GM12878 (cell line): ENCODE data around the gene PSMG3. TPM values are rescaled to one million over a fixed set of nuclear protein-coding genes. Genes with fewer than 3 reads are reported as not detected.

Source experiments
- ATAC-seq: fragments of 200-7000 bp; cut with Tn5 transposase; 3 replicates; pipeline ENCODE4 v1.9.1; 2020; ENCODE audit warnings: mild to moderate bottlenecking, moderate library complexity
- BruUV-seq: library from RNA; stranded (reverse); fragments of 400-500 nt; replicated peaks from 2 replicates; lab custom pipeline; 2021; lab: Mats Ljungman, UMichigan
- CTCF ChIA-PET: fragments of 300-600 bp; sonication (Branson Sonifier 250); formaldehyde crosslinking; extraction: SDS; loops from one replicate; lab custom pipeline; 2021; ENCODE audit warnings: inconsistent platforms; lab: Yijun Ruan, JAX
- POLR2A ChIA-PET: fragments of 350-600 bp; formaldehyde crosslinking; extraction: SDS; loops from one replicate; lab custom pipeline; 2021; ENCODE audit warnings: inconsistent platforms; lab: Charles Lee
- RAD21 ChIA-PET: fragments of 300-600 bp; sonication (Branson Sonifier 250); formaldehyde crosslinking; loops from one replicate; lab custom pipeline; 2023; ENCODE audit warnings: antibody characterized with exemption; ENCODE audit not compliant: unreplicated experiment; lab: Charles Lee
- SMC1A ChIA-PET: fragments of 300-600 bp; sonication (Branson Sonifier 250); formaldehyde crosslinking; loops from one replicate; lab custom pipeline; 2023; ENCODE audit not compliant: unreplicated experiment, uncharacterized antibody; lab: Charles Lee
- DNase-seq: peaks from one replicate; pipeline ENCODE4 v3.0.0-alpha.2; 2011; ENCODE audit warnings: low read depth, low spot score
- FAIRE-seq: peaks from 3 replicates; lab custom pipeline; 2011; peaks lifted over from hg19 to GRCh38; lab: Jason Lieb, UNC
- H2AFZ ChIP-seq: 2 replicates; pipeline ENCODE4 v1.6.0; 2011; ENCODE audit warnings: low read depth, low read length, control low read depth; ENCODE audit not compliant: control insufficient read depth
- H3K27ac ChIP-seq: 2 replicates; pipeline ENCODE4 v1.5.1; 2011; ENCODE audit warnings: control low read depth; ENCODE audit not compliant: control insufficient read depth, insufficient read depth
- H3K27me3 ChIP-seq, 2 experiments: replicated peaks in 1 of 2; 2 replicates each; pipeline versions ENCODE4 v1.6.0 to v1.6.1; 2011; ENCODE audit warnings: low read length in 1 of 2; ENCODE audit not compliant: control insufficient read depth in 2 of 2, insufficient read depth in 2 of 2
- H3K36me3 ChIP-seq, 2 experiments: 2 replicates each; pipeline ENCODE4 v1.5.1; 2011; ENCODE audit warnings: low read length in 1 of 2; ENCODE audit not compliant: control insufficient read depth in 2 of 2, insufficient read depth in 2 of 2
- H3K4me1 ChIP-seq: 2 replicates; pipeline ENCODE4 v1.6.1; 2011; ENCODE audit warnings: mild to moderate bottlenecking, low read length, moderate library complexity, mixed read lengths; ENCODE audit not compliant: control insufficient read depth, insufficient read depth
- H3K4me2 ChIP-seq: 2 replicates; pipeline ENCODE4 v1.6.0; 2011; ENCODE audit warnings: control low read depth; ENCODE audit not compliant: control insufficient read depth, insufficient read depth
- H3K4me3 ChIP-seq: fragments of 200-600 bp; sonication (generic); 2 replicates; pipeline ENCODE4 v1.5.1; 2016
- H3K79me2 ChIP-seq: 2 replicates; pipeline ENCODE4 v1.6.0; 2011; ENCODE audit warnings: low read length; ENCODE audit not compliant: control insufficient read depth, insufficient read depth
- H3K9ac ChIP-seq: 2 replicates; pipeline ENCODE4 v1.8.0; 2011; ENCODE audit warnings: low read length, control low read depth, mixed read lengths; ENCODE audit not compliant: control insufficient read depth, insufficient read depth
- H3K9me3 ChIP-seq: replicated peaks from 3 replicates; pipeline ENCODE4 v1.5.1; 2011; ENCODE audit warnings: mild to moderate bottlenecking, low read length; ENCODE audit not compliant: control insufficient read depth, insufficient read depth
- H4K20me1 ChIP-seq: 2 replicates; pipeline ENCODE4 v1.6.0; 2011; ENCODE audit not compliant: control insufficient read depth, insufficient read depth
- CUX1 ChIP-seq: IDR thresholded peaks from 2 replicates; pipeline ENCODE4 v1.6.1; 2012; ENCODE audit warnings: improper control_type of control experiment, low read depth, low read length; ENCODE audit not compliant: insufficient replicate concordance
- DPF2 ChIP-seq: fragments of 450-650 bp; IDR thresholded peaks from 2 replicates; pipeline ENCODE4 v1.6.1; 2017; ENCODE audit warnings: mild to moderate bottlenecking
- FOS ChIP-seq: IDR thresholded peaks from 3 replicates; pipeline ENCODE4 v1.6.1; 2011; ENCODE audit warnings: borderline replicate concordance; ENCODE audit not compliant: insufficient read length; ENCODE audit errors: extremely low read depth
- IKZF1 ChIP-seq: fragments of 450-650 bp; conservative IDR thresholded peaks from 2 replicates; pipeline ENCODE4 v1.6.1; 2017; ENCODE audit warnings: antibody characterized with exemption, mild to moderate bottlenecking
- LARP7 ChIP-seq: fragments of 450-650 bp; IDR thresholded peaks from 2 replicates; pipeline ENCODE4 v1.6.1; 2017; ENCODE audit warnings: mild to moderate bottlenecking
- NFYB ChIP-seq: IDR thresholded peaks from 2 replicates; pipeline ENCODE4 v1.6.1; 2011; ENCODE audit warnings: low read depth, mild to moderate bottlenecking, low read length, improper control_type of control experiment, moderate library complexity; ENCODE audit not compliant: insufficient read depth
- PAX8 ChIP-seq: fragments of 450-650 bp; IDR thresholded peaks from 2 replicates; pipeline ENCODE4 v1.6.1; 2017; ENCODE audit warnings: mild to moderate bottlenecking, moderate library complexity
- RUNX3 ChIP-seq: IDR thresholded peaks from 2 replicates; pipeline ENCODE4 v1.6.1; 2012; ENCODE audit warnings: low read length, inconsistent platforms
- SIN3A ChIP-seq: IDR thresholded peaks from 2 replicates; pipeline ENCODE4 v1.6.1; 2012; ENCODE audit warnings: low read depth, low read length, improper control_type of control experiment
- SRF ChIP-seq, 2 experiments: IDR thresholded peaks; 2 replicates each; pipeline ENCODE4 v1.6.1; 2011; ENCODE audit warnings: low read depth in 2 of 2, low read length in 2 of 2, mild to moderate bottlenecking in 1 of 2, moderate library complexity in 1 of 2
- ZNF274 ChIP-seq: IDR thresholded peaks from one replicate; pipeline ENCODE4 v1.8.0; 2011; ENCODE audit not compliant: insufficient read length, insufficient read depth
- ZNF384 ChIP-seq: IDR thresholded peaks from 2 replicates; pipeline ENCODE4 v1.6.1; 2012; ENCODE audit warnings: low read depth, mild to moderate bottlenecking, low read length, improper control_type of control experiment, borderline replicate concordance
- WGBS: methylation state at CpG from one replicate; pipeline ENCODE4 v1.1.6; 2016; ENCODE audit warnings: low lambda C conversion rate; ENCODE audit not compliant: insufficient replicate concordance, insufficient coverage; ENCODE audit errors: missing lambda C conversion rate; 5-methylcytosine and 5-hydroxymethylcytosine counted together
- in situ Hi-C: fragments of 300-500 bp; cut with MboI; formaldehyde crosslinking; loops from 9 replicates; pipeline ENCODE4 v1.14.3; 2018; ENCODE audit warnings: mixed read lengths
- intact Hi-C: fragments of 100-400 bp; cut with micrococcal nuclease; formaldehyde crosslinking; loops from one replicate; pipeline ENCODE4 v1.14.2; 2022; ENCODE audit not compliant: unreplicated experiment
- polyA plus RNA-seq, 11 experiments: library from polyadenylated mRNA; depleted of rRNA in 4 of 11; unstranded in 6 of 11; stranded (reverse) in 5 of 11; fragments of >200 nt; fragmentation: Nextera tagmentation in 4 of 11; fragmentation: Illumina TruSeq in 1 of 11; extraction: Ambion mirVana in 4 of 11; extraction: Trizol in 1 of 11; gene quantifications; 1 replicate in 1 of 11; 2 replicates in 10 of 11; pipeline versions ENCODE4 v1.2.1 to v1.2.3, GENCODE V29; 2011 to 2016; ENCODE audit warnings: inconsistent platforms in 2 of 11, missing spikeins in 2 of 11, low read depth in 1 of 11
- total RNA-seq, 4 experiments: library from RNA; depleted of rRNA in 3 of 4; stranded (reverse); fragments of >200 nt in 3 of 4; fragmentation: Illumina TruSeq in 1 of 4; extraction: Trizol in 1 of 4; gene quantifications; 2 replicates each; pipeline versions ENCODE4 v1.2.1 to v1.2.3, GENCODE V29; 2013 to 2021
- TF ChIP-seq, protein P1 (sequence below): fragments of 450-650 bp; IDR thresholded peaks from 2 replicates; pipeline ENCODE4 v1.6.1; 2017; ENCODE audit warnings: mild to moderate bottlenecking

PSMG3 gene
- total and polyA plus RNA-seq, 10 of the 15 experiments (the other 5 are each of a cell fraction or from before 2014, with no cell fraction given), result 23.9 to 115 (median 60.6) TPM

GRCh38 chr7:1523844-1524243 lies 46.0 kb downstream of the PSMG3 start:
- ChIA-PET POLR2A (no interaction called here), CTCF (no interaction called here), SMC1A (no interaction called here), RAD21 (no interaction called here)
- H2AFZ ChIP-seq, result no peak overlapping the region
- no peak overlapping the region for H3K4me2 ChIP-seq
- no peaks in the 10 kb centered on the region for H3K36me3 ChIP-seq
- H3K79me2 ChIP-seq, result no peaks in the 10 kb centered on the region
- no peak for ATAC-seq
- peaks cover 2% of the 10 kb centered on the region; the same call in 1 of the 3 replicates for H3K9me3 ChIP-seq
- intact Hi-C loops, result no loop called here
- no TSS peak for BruUV-seq
- H3K27me3 ChIP-seq, result no peaks in the 10 kb centered on the region
- TF ChIP-seq SRF (IDR thresholded peaks at IDR 0.05; ENCODE audit: low read depth in 2 of 2, low read length in 2 of 2) (no peak), SIN3A (no peak), FOS (no peak), LARP7 (no peak), ZNF274 (no peak), CUX1 (no peak), ZNF384 (no peak), RUNX3 (no peak), NFYB (no peak), IKZF1 (no peak), DPF2 (no peak), PAX8 (no peak)
- TF ChIP-seq, protein P1, sequence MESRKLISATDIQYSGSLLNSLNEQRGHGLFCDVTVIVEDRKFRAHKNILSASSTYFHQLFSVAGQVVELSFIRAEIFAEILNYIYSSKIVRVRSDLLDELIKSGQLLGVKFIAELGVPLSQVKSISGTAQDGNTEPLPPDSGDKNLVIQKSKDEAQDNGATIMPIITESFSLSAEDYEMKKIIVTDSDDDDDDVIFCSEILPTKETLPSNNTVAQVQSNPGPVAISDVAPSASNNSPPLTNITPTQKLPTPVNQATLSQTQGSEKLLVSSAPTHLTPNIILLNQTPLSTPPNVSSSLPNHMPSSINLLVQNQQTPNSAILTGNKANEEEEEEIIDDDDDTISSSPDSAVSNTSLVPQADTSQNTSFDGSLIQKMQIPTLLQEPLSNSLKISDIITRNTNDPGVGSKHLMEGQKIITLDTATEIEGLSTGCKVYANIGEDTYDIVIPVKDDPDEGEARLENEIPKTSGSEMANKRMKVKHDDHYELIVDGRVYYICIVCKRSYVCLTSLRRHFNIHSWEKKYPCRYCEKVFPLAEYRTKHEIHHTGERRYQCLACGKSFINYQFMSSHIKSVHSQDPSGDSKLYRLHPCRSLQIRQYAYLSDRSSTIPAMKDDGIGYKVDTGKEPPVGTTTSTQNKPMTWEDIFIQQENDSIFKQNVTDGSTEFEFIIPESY, result no peak
- no peak overlapping the region for H3K9ac ChIP-seq
- H3K27ac ChIP-seq, result no peak overlapping the region
- in situ Hi-C loops, result no loop called here
- no peaks in the 10 kb centered on the region for H4K20me1 ChIP-seq
- no peak for DNase-seq
- WGBS, result 52% methylated on average over 17 of the region's 17 CpGs
- H3K4me1 ChIP-seq, result no peaks in the 10 kb centered on the region
- FAIRE-seq, result no peak
- H3K4me3 ChIP-seq, result no peak overlapping the region
